Effector memory CD4-positive, alpha-beta T cell (primary cell): ENCODE data around the gene LIMS2.

Experiments
- DNase-seq, 3 donors: peaks; one replicate each; pipeline ENCODE4 v3.0.0-alpha.2; 2020
- H3K27ac ChIP-seq: 2 replicates; pipeline ENCODE4 v1.7.0; 2013; ENCODE audit warnings: mild to moderate bottlenecking, low read length, moderate library complexity; ENCODE audit not compliant: insufficient read depth, poor library complexity, severe bottlenecking
- H3K27me3 ChIP-seq: replicated peaks from 2 replicates; pipeline ENCODE4 v1.7.0; 2013; ENCODE audit warnings: mild to moderate bottlenecking, low read length; ENCODE audit not compliant: insufficient read depth, control insufficient read depth, poor library complexity, severe bottlenecking
- H3K36me3 ChIP-seq: 2 replicates; pipeline ENCODE4 v1.7.0; 2013; ENCODE audit warnings: mild to moderate bottlenecking, low read length, moderate library complexity; ENCODE audit not compliant: control insufficient read depth, insufficient read depth
- H3K4me1 ChIP-seq: 2 replicates; pipeline ENCODE4 v1.7.0; 2013; ENCODE audit warnings: low read length, mild to moderate bottlenecking; ENCODE audit not compliant: control insufficient read depth, insufficient read depth, poor library complexity, severe bottlenecking
- H3K4me3 ChIP-seq: 2 replicates; pipeline ENCODE4 v1.7.0; 2013; ENCODE audit warnings: low read length, low read depth, mild to moderate bottlenecking; ENCODE audit not compliant: insufficient read depth, poor library complexity, severe bottlenecking
- H3K9me3 ChIP-seq: 2 replicates; pipeline ENCODE4 v1.7.0; 2013; ENCODE audit warnings: mild to moderate bottlenecking, low read length, moderate library complexity; ENCODE audit not compliant: control insufficient read depth

Gene LIMS2

DNA sequence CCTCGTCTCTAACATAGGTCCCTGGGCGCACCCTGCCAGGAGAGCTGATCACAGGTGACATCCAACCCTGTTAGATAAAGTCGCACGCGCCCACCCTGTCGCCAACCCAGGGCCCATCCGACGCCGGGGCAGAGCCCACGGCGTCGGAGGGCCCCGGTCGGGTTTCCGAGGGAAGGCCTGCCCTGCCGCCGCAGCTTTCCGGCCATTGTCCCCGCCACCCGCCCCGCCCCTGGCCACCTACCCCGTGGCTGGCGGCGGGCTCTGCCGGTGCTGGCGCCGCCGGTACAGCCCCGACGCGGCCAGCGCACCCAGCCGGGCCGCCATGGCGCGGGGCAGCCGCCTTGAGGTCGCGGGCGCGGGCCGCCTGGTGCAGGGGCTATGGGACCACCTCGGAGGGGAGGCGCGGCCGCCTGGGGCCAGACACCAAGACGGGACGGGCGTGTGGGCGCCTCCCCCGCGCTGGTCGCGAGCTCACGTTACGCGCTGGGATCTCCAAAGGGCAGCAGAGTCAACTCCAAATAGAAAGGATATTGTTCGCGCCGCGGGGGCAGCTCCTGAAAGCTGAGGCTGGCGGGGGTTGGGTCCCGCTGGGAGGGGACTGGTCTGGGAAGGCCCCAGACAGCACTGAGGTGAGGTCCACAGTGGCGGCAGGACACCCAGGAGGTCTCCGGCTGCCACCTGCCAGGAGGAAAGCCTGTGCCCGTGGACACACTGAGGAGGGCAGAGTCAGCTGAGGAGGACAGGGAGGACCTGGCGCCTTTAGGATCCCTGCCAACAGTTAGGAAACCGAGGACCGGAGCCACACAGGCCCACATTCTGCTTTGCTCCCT, 11.1 kb downstream of the LIMS2 start:
- Histone ChIP-seq H3K9me3 (no peaks in the 10 kb centered on the region), H3K4me1 (no peaks in the 10 kb centered on the region), H3K27me3 (peaks cover 24% of the 10 kb centered on the region), H3K27ac (no peak overlapping the region), H3K4me3 (no peak overlapping the region), H3K36me3 (no peaks in the 10 kb centered on the region)
- DNase-seq = no peak

DNA sequence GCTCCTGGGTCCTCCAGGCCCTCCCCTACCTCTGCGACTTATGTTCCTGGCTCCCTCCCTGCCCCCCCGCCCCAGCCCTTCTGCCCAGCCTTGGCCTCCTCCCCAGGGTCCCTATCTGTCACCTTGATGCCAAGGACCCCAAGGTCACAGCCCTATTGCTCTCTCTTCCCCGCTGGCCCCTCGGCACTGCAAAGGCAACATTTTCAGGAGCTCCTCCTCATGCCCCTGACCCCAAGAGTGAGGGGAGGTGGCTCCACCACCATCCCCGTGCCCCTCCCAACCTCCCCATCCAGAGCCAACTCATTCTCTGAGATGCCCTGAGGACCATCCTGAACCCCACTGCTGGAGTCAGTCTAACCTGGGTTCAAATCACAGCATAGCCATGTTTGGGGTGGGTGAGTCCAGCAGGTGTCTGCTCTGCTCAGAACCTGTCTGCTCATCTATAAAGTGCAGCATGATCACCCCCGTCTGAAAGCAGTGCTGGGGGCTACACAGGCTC, 11.7 kb downstream of the LIMS2 start:
- H3K36me3 ChIP-seq = no peaks in the 10 kb centered on the region
- no peak overlapping the region for H3K4me3 ChIP-seq
- H3K4me1 ChIP-seq = no peaks in the 10 kb centered on the region
- H3K27ac ChIP-seq = no peak overlapping the region
- H3K27me3 ChIP-seq = peaks cover 24% of the 10 kb centered on the region
- no peak for DNase-seq
- H3K9me3 ChIP-seq = no peaks in the 10 kb centered on the region

DNA sequence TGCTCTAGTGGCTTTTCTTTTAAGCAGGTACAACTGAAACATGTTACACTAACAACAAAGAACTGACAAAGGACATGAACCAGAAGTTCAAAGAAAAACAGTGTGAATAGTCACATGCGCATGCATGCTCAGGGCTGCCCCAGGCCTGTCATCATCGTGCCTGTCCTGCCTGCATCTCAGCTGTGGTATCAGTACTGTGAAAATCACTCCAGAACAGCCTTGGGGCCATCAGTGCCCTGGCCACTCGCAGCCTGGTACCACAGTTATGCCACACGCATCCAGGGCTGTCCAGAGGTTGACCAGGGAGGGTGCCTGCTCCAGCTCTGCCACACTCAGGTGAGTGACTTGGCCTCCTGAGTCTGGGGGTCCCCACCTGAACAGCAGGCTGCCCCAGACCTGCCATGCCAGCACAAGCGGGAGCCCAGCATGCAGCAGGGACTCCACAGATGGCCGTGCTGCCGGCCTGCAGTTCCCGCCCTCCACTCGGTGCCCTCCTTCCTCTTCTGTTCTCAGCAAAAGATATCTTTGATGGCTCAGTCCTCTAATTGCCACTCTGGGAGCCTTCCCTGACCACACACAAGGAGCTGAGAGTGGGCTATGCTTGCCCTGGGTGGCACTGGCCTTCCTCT, 12.3 kb downstream of the LIMS2 start:
- Histone ChIP-seq H3K27ac (no peak overlapping the region), H3K4me1 (no peaks in the 10 kb centered on the region), H3K4me3 (no peak overlapping the region), H3K9me3 (no peaks in the 10 kb centered on the region), H3K36me3 (no peaks in the 10 kb centered on the region), H3K27me3 (peaks cover 24% of the 10 kb centered on the region)
- no peak for DNase-seq

DNA sequence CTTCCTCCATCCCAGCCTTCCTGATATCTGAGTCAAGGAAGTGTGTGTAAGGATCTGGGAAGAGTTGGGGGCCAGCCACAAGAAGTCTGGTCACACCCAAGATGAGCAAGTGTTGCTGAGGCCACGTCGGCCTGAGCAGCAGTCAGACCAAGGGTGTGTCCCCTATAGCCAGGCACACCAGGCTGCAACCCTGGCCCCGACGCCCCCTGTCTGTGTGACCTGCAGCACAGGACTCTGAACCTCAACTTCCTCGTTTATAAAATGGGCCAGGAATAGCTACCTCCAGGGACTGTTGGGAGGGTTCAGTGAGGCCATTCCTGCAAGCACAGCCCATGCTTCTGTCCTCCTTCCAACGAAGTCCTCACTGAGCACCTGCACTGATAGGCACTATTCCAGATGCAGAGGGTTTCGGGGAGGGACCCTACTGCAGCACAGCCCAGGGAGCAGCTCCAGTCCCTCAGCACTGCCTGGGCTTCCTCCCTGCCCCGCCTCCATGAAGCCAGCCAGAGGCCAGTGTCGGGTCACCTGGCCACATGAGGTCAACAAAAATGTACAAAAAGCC, 13.3 kb downstream of the LIMS2 start:
- no peak overlapping the region for H3K4me3 ChIP-seq
- H3K27ac ChIP-seq = no peak overlapping the region
- no peaks in the 10 kb centered on the region for H3K9me3 ChIP-seq
- no peaks in the 10 kb centered on the region for H3K36me3 ChIP-seq
- peaks cover 24% of the 10 kb centered on the region for H3K27me3 ChIP-seq
- H3K4me1 ChIP-seq = no peaks in the 10 kb centered on the region
- DNase-seq = no peak

DNA sequence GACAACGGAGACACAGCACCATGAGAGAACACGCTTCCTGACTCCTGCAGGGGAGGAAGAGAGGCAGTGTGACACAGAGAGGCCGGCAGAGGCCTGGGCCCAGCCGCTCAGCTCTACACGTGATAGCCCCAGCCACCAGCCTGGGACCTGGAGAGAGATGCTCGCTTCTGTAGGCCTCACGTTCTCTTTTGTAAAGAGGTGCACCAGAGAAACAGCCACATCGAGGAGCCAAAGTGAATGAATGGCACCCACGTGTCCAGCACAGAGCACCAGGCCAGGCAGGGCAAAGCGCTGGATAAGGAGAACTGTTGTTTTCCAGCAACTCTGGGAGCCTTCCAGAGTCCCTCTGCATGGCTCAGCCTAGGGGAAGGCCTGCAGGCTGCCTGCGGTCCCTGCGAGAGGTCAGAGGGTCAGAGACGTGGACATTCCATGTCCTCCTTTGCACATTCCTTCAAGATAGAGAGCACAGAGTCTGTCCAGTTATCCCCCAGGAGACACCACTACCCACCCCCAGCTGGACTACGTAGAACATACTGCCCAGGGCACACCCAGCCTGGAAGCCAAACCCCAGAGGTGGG, 14.2 kb downstream of the LIMS2 start:
- Histone ChIP-seq H3K9me3 (no peaks in the 10 kb centered on the region), H3K4me3 (no peak overlapping the region), H3K36me3 (no peaks in the 10 kb centered on the region), H3K27ac (no peak overlapping the region), H3K4me1 (no peaks in the 10 kb centered on the region), H3K27me3 (peaks cover 24% of the 10 kb centered on the region)
- no peak for DNase-seq

DNA sequence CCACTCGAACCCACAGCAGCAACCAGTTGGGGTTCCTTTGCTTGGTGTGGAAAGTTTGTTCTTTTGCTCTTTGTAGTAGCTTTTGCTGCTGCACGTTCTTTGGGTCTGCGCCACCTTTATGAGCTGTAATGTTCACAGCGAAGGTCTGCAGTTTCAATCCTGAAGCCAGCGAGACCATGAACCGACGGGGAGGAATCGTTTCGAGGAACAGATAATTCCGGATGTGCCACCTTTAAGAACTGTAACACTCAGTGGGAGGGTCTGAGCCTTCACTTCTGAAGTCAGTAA, 15.1 kb downstream of the LIMS2 start:
- Histone ChIP-seq H3K27ac (no peak overlapping the region), H3K36me3 (no peaks in the 10 kb centered on the region), H3K27me3 (peaks cover 20% of the 10 kb centered on the region), H3K4me3 (no peak overlapping the region), H3K4me1 (no peaks in the 10 kb centered on the region), H3K9me3 (no peaks in the 10 kb centered on the region)
- no peak for DNase-seq

DNA sequence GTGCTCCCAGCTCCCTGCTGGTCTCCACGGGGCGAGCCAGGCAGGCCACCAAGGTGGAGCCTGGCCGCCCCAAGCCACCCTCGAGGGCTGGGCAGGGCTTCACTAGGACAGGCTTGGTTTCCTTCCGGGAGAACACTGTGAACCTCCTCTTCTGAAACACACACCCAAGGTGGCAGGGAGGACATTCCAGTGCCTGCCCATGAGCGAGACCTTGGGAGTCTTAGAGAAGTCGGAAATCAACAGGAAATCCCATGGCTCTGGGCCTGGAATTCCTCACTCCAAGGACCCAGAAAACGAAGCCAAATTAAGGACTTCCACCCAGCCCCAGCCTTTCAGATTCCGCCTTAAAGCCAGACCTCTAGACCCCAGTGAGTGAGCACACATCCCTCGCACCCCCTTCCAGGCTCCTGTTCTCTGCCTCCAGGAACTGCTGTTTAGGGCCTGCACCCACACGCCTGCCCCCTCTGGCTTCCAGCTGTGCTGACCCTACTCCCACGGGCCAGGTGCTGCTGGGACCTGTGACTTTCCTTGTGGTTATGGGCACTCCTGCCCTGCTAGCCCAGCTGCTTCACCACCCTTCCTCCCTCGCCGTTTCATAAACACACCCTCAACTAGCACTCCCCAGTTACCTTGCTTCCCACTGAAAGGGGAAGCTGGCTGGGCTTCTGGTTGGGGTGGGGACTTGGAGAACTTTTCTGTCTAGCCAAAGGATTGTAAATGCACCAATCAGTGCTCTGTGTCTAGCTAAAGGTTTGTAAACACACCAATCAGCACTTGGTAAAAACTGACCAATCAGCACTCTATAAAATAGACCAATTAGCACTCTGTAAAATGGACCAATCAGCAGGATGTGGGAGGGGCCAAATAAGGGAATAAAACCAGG, 15.7 kb downstream of the LIMS2 start:
- Histone ChIP-seq H3K27ac (no peak overlapping the region), H3K27me3 (peaks cover 14% of the 10 kb centered on the region), H3K9me3 (no peaks in the 10 kb centered on the region), H3K36me3 (no peaks in the 10 kb centered on the region), H3K4me1 (no peaks in the 10 kb centered on the region), H3K4me3 (no peak overlapping the region)
- no peak for DNase-seq

DNA sequence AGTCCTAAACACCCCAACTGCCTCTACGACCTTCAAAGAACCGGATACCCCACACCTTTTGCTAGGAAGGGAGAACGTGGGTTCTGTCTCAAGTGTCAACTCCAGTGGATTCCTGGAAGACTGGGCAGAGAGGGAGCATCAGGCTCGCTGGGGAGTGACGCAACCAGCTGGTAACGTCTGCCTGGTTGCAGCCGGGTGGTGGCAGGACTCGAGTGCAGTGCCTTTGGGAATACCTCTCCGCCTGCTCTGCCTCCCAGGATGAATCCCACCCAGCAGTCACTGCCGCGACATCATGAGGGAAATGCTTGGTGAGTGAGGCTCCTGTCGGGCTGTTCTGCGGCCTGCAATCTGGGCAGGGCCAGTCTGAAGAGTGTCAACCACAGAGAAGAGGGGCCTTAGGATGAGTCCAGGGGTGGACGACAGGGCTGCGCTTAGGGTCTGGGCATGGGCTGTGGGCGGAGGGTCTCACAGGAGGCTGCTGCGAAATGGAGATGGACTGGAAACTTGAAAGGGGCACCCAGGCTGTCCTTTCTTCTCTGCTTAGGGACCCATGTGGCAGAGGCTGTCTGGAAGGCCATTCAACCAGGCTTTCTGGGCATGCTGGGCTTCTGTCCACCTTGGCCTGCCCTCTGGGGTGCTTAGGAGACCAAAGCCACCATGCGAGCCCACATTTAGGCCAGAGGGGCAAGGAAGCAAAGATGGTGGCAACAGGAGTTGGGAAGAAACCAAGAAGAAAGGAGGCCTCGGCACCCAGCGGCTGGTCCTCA, 16.5 kb downstream of the LIMS2 start:
- Histone ChIP-seq H3K4me1 (no peaks in the 10 kb centered on the region), H3K4me3 (no peak overlapping the region), H3K27ac (no peak overlapping the region), H3K27me3 (peaks cover 6% of the 10 kb centered on the region), H3K9me3 (no peaks in the 10 kb centered on the region), H3K36me3 (no peaks in the 10 kb centered on the region)
- DNase-seq = no peak

DNA sequence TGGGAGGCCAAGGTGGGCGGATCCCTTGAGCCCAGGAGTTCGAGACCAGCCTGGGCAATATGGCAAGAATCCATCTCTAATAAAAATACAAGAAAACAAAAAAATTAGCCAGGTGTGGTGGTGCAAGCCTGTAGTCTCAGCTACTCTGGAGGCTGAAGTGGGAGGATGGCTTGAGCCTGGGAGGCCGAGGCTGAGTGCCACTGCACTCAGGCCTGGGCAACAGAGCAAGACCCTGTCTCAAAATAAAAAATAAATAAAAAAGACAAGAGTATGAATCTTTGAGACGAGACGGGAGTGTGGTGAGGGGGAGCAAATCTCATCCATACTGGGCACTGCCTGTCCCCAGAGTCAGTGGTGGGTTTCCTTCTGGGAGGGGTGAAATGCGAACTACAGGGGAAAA, 17.2 kb downstream of the LIMS2 start:
- Histone ChIP-seq H3K27me3 (no peaks in the 10 kb centered on the region), H3K9me3 (no peaks in the 10 kb centered on the region), H3K36me3 (no peaks in the 10 kb centered on the region), H3K4me1 (no peaks in the 10 kb centered on the region), H3K4me3 (no peak overlapping the region), H3K27ac (no peak overlapping the region)
- DNase-seq = no peak
